ENCODE measurements around the gene AFF1. TPM values are rescaled to one million over a fixed set of nuclear protein-coding genes. Genes with fewer than 3 reads are reported as not detected.

Gene AFF1
- total RNA-seq, 2 experiments from 2014 or later = 68.8 to 72.0 TPM

DNA sequence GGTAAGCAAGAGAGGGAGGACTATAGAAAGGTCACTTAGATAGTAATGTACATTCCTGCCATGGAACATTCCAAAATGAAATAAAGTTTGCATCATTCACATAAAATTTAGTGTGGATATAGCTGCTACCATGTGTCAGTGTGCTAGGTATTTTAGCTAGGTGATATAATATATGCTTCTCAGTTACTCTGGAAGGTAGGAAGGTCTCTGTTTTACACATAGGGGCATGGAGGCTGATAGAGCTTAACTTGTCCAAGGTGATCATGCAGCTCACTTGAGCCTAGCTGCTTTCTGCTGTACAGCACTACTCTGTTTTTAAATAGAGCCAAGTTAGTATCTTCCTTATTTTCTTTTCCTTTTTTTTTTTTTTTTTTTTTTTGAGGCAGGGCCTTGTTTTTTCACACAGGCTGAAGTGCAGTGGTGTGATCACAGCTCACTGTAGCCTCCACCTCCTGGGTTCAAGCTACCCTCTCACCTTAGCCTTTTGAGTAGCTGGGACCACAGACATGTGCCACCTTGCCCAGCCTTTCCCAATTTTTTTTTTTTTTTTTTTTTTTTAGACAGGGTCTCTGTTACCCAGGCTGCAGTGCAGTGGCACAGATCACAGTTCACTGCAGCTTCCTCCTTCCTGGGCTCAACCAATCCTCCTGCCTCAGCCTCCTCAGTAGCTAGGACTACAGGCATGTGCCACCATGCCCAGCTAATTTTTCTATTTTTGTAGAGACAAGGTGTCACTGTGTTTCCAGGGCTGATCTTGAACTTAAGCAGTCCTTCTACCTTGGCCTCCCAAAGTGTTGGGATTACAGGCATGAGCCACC, 10.4 kb downstream of the AFF1 start:
- Mint-ChIP-seq H3K9me3 (no peaks in the 10 kb centered on the region), H3K36me3 (ENCODE audit: low read depth) (peaks cover 14% of the 10 kb centered on the region), H3K27me3 (no peaks in the 10 kb centered on the region), H3K4me3 (no peak overlapping the region), H3K27ac (no peak overlapping the region), H3K4me1 (peaks cover 31% of the 10 kb centered on the region)
- ChIA-PET CTCF (interaction anchor here (0.7 to 1.3 kb wide), 5 partner anchors 10 to 147 kb away, joined by 3 to 6 read pairs (median 5); partner anchors contain the start of gene AFF1), POLR2A (interaction anchor here (0.6 to 2.9 kb wide), 2 partner anchors 10 to 43 kb away, joined by 3 to 21 read pairs; partner anchors contain the start of gene AFF1)
- DNase-seq = no peak

DNA sequence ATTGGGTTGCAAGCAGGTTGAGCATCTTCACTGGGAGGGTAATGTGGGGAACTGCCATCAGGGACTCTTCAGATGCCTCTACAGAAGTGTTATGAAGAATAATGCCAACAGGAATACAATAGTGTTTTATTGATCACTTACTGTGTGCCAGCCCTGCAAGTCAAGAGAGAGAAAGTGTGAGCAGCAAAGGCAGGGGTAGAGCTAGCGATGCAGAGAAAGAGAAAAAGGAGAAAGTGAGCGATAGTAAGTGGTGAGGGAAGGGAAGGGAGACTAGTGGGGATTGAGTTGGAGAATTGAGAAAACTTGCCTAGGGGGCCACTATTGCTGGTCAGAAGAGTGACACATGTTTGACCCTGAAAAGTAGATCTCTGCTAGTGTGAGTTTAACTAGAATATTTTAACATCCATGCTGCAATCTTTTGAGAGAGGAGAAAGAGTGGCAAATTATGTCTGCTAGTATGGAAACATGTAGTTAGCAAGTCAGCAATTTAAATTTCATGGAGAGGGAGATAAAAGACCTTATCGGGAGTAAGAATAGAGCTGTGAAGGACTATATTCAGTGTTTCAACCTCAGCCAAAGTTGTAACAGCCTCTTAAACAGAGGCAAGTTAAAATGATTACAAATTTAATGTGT, 12.2 kb downstream of the AFF1 start:
- peaks cover 24% of the 10 kb centered on the region for H3K4me1 Mint-ChIP-seq
- ChIA-PET POLR2A (no interaction called here), CTCF (no interaction called here)
- no peak overlapping the region for H3K4me3 Mint-ChIP-seq
- no peak overlapping the region for H3K27ac Mint-ChIP-seq
- DNase-seq = no peak
- H3K9me3 Mint-ChIP-seq = no peaks in the 10 kb centered on the region
- peaks cover 26% of the 10 kb centered on the region for H3K36me3 Mint-ChIP-seq (ENCODE audit: low read depth)
- no peaks in the 10 kb centered on the region for H3K27me3 Mint-ChIP-seq

DNA sequence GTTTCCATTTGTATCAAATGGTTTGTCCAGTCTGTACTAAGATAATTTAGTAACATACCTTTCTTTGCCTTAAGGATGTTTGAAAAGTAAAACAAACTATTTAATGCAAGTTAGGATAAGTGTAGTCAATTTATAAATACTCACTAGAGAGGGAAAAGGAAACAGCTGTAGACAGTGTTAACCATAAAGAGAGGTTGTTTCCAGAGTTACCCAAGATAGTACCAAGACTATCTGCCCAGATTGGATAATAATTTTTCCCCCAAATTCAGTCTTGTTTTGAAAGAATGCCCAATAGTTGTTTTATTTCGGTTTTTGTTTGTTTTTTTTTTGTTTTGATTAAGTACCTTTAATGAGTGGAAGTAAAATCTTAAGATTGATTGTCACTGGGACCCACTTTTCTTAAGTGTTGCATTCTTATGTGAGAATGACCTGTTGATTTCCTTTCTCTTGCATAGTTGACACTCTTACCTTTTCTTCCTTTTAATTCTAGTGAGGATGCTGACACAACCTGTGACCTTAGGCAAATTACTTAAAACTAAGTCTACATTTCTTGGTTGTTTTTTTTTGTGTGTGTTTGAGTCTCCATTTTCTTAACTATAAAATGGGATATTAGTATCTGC, 12.8 kb downstream of the AFF1 start:
- no peak for DNase-seq
- H3K4me3 Mint-ChIP-seq = no peak overlapping the region

DNA sequence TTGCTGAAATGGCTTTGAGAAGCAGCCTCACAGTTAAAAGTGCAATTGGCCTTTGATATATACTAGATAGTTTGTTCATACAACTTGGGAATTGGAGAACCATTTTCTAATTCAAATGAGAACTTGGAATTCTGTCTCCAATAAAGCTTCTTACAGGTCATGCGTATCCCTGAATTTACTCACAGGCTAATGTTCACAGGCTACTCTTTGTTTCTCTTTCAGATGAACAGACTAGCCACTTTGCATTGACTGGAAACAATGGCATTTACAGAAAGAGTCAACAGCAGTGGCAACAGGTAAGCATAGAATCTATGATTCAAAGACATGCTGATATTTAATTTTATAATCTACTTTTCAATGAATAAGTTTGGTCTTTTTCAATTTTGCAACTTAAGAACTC, 13.5 kb downstream of the AFF1 start:
- H3K4me1 Mint-ChIP-seq = peaks cover 19% of the 10 kb centered on the region
- H3K4me3 Mint-ChIP-seq = no peak overlapping the region
- no peak overlapping the region for H3K27ac Mint-ChIP-seq
- no peak for DNase-seq
- no peaks in the 10 kb centered on the region for H3K9me3 Mint-ChIP-seq
- ChIA-PET CTCF (interaction anchor here (0.7 kb wide), 1 partner anchor 50 kb away, joined by 3 read pairs; no protein-coding TSS in a partner anchor), POLR2A (no interaction called here)
- no peaks in the 10 kb centered on the region for H3K27me3 Mint-ChIP-seq
- peaks cover 30% of the 10 kb centered on the region for H3K36me3 Mint-ChIP-seq (ENCODE audit: low read depth)

More for the DNA sequence above, 12.8 kb downstream of the AFF1 start:
- ChIA-PET CTCF (no interaction called here), POLR2A (no interaction called here)
- Mint-ChIP-seq H3K4me1 (peaks cover 20% of the 10 kb centered on the region), H3K27ac (no peak overlapping the region), H3K9me3 (no peaks in the 10 kb centered on the region), H3K36me3 (ENCODE audit: low read depth) (peaks cover 27% of the 10 kb centered on the region), H3K27me3 (no peaks in the 10 kb centered on the region)

DNA sequence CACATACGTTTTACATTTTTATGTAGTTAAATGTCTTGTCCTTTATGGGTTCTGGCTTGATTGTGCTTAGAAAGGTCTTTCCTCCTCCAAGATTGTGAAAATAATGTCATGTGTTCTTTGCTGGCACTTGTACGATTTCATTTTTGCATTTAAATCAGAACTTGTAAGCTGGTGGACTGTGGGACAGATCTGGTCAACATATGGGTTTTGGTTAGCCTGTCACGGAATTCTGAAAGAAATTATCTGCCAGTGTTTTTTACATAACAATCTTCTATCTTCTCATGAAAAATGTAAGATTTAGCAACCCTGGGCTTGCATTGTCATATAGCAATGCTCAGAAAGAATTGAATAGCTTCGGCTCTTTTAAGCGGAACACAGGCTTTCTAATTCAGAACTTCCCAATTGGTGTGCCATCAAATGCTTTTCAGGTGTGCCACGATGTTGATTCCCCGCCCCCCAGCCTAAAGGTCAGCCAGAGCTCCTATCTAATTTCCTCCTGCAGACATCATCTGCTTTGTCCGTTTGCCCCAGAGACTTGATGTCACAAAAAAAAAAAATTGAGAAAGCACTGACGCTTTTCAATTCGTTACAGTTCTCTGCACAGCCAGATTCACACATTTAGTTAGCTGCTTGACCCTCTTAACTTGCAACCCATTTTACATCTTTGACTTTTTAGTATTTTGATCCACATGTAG, 16.2 kb downstream of the AFF1 start:
- ChIA-PET CTCF (interaction anchor here (0.7 to 0.9 kb wide), 2 partner anchors 12 to 24 kb away, joined by 3 read pairs; no protein-coding TSS in a partner anchor), POLR2A (interaction anchor here (0.8 to 1.2 kb wide), 2 partner anchors 15 to 16 kb away, joined by 3 read pairs; partner anchors contain the start of gene AFF1)
- Mint-ChIP-seq H3K9me3 (no peaks in the 10 kb centered on the region), H3K27ac (no peak overlapping the region), H3K4me3 (no peak overlapping the region), H3K27me3 (no peaks in the 10 kb centered on the region), H3K36me3 (ENCODE audit: low read depth) (peaks cover 41% of the 10 kb centered on the region), H3K4me1 (peaks cover 21% of the 10 kb centered on the region)
- no peak for DNase-seq

DNA sequence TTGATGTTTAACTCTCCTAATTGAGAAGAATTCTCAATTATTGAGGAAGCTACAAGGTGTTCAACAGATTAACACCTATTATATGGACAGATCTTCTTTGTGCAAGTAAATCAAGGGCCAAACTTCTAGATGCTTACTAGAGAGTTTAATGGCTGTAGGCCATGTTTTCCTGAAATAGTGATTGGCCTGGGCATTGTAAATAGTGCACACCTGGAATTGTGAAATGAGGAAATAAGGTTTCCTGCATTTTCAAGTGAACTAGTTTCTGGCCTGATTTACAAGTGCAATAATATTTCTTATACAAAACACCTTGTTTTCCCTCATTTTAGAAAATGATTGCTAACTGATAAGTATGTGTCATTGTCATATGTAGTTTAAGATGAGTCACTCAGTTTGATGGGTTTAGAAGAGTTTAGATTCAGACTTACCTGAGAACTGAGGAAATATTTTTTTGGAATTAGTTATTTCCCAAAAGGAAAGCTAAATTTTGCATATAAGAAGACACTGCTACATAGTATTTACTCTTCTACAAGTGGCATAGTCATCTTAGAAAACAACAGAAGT, 21.2 kb downstream of the AFF1 start:
- POLR2A ChIA-PET = interaction anchor here (1.7 kb wide), 1 partner anchor 21 kb away, joined by 4 read pairs; the partner anchor contains the start of gene AFF1
- no peak for DNase-seq
- CTCF ChIA-PET = interaction anchor here (1.1 kb wide), 1 partner anchor 11 kb away, joined by 5 read pairs; no protein-coding TSS in a partner anchor
- no peaks in the 10 kb centered on the region for H3K9me3 Mint-ChIP-seq
- H3K4me3 Mint-ChIP-seq = no peak overlapping the region
- peaks cover 46% of the 10 kb centered on the region for H3K36me3 Mint-ChIP-seq (ENCODE audit: low read depth)
- peaks cover 18% of the 10 kb centered on the region for H3K4me1 Mint-ChIP-seq
- no peaks in the 10 kb centered on the region for H3K27me3 Mint-ChIP-seq
- no peak overlapping the region for H3K27ac Mint-ChIP-seq

DNA sequence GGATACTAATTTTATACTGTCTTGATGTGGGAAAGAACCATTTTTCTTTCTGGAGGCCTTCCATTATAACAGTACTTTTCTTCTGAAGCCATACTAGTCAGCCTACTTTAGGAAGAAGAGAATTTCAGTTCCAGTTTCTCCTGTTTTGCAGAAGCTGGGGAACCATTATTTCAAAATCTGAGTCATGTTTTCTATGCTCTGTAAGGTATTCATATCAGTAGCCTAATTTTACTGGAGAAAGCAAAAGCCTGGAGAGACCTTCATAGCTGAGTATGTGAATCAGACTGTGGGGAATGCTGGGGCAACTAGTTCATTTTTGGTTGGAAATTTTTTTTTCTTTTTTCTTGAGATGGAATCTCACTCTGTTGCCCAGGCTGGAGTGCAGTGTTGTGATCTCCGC, 22.4 kb downstream of the AFF1 start:
- H3K36me3 Mint-ChIP-seq (ENCODE audit: low read depth) = peaks cover 46% of the 10 kb centered on the region
- H3K9me3 Mint-ChIP-seq = no peaks in the 10 kb centered on the region
- CTCF ChIA-PET = no interaction called here
- H3K4me1 Mint-ChIP-seq = peaks cover 18% of the 10 kb centered on the region
- POLR2A ChIA-PET = no interaction called here
- no peak overlapping the region for H3K27ac Mint-ChIP-seq
- no peaks in the 10 kb centered on the region for H3K27me3 Mint-ChIP-seq
- DNase-seq = no peak
- H3K4me3 Mint-ChIP-seq = no peak overlapping the region

DNA sequence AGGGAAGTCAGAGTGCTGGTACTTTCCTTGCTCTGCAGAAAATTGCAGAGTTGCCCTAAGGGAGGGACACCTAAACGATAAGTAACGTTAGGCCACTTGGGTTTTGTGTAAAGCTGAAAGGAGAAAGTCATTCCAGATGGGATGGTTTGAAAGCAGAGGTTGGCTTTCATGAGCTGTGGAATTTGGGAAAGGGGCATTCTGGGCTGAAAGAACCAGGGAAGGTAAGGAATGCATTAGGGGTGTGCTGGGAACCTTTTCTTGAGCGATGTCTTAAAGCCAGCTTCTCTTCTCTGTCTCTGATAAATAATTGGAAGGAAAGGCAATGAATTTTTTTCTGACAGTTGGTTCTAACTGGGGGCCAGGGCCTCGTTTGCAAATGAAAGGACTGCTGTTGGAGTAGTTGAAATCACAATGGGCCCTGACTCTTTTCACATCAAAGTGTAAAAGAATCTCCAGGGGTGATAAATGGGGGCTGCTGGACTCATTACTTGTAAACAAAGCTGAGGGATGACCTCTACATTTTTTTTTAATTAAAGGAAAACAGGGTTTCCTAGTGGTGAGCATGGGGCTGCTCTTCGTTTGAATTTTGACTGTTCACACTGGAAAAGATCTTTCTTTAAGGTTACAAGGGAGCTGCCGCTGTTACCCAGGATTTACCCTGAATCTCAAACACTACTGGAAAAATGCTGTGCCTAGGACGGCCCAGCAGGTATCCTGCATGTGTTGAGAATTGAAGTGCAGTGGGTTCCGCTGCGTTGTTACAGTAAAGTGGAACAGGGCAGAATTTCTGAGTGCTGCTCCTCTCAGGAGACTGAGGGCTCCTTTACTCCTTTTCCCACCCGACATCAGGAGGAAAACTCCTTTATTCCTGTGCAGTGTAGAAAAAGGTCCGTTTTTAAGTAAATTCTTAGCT, 25.0 kb downstream of the AFF1 start:
- peaks cover 20% of the 10 kb centered on the region for H3K4me1 Mint-ChIP-seq
- ChIA-PET CTCF (interaction anchor here (0.9 to 1.2 kb wide), 2 partner anchors 20 to 37 kb away, joined by 3 read pairs; no protein-coding TSS in a partner anchor), POLR2A (interaction anchor here (1.8 kb wide), 1 partner anchor 47 kb away, joined by 5 read pairs; no protein-coding TSS in a partner anchor)
- H3K36me3 Mint-ChIP-seq (ENCODE audit: low read depth) = peaks cover 45% of the 10 kb centered on the region
- H3K9me3 Mint-ChIP-seq = no peaks in the 10 kb centered on the region
- H3K27ac Mint-ChIP-seq = no peak overlapping the region
- no peaks in the 10 kb centered on the region for H3K27me3 Mint-ChIP-seq
- no peak overlapping the region for H3K4me3 Mint-ChIP-seq
- no peak for DNase-seq

DNA sequence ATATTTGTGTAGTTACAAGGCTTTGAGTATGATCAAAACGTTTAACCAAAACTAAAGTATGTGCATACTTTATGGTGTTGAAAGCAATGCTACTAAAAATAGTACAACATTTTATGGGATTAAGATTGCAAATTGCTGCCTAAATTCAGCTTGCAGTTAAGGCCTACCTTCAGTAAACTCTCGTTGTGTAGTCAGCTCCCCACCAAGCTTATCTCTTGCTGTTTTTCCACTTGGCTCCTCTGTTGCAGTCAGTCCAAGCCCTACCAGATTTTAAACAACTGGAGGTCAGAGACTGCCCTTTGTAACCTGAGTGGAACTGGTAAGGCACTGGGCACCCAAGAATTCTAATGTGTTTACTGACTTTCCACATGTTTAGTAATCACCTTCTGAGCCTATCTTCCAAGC, 25.7 kb downstream of the AFF1 start:
- Mint-ChIP-seq H3K27me3 (no peaks in the 10 kb centered on the region), H3K4me1 (peaks cover 20% of the 10 kb centered on the region), H3K27ac (no peak overlapping the region), H3K9me3 (no peaks in the 10 kb centered on the region), H3K36me3 (ENCODE audit: low read depth) (peaks cover 41% of the 10 kb centered on the region), H3K4me3 (no peak overlapping the region)
- DNase-seq = no peak
- CTCF ChIA-PET = interaction anchor here (0.9 to 1.2 kb wide), 2 partner anchors 21 to 38 kb away, joined by 3 read pairs; no protein-coding TSS in a partner anchor
- POLR2A ChIA-PET = interaction anchor here (1.8 kb wide), 1 partner anchor 46 kb away, joined by 5 read pairs; no protein-coding TSS in a partner anchor

DNA sequence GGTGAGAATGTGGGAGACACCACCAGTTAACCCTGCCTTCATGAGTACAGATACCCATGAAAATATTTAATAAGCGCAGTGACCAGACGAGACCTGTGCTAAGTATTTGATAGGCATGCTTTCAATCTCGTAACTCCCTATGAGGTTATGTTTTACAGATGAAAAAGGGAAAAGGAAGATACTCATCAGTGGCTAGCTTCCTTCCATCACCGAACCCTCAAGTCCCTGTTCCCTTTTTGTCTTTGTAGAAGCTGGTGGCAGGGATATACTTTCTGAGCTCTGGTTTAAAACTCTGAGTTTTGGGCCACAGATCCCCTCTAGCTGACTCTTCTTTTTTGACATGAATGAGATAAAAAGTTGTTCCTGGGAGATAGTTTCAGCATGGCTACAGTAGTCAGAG, 26.3 kb downstream of the AFF1 start:
- no peak overlapping the region for H3K4me3 Mint-ChIP-seq
- CTCF ChIA-PET = interaction anchor here (0.9 kb wide), 1 partner anchor 22 kb away, joined by 3 read pairs; no protein-coding TSS in a partner anchor
- H3K27ac Mint-ChIP-seq = no peak overlapping the region
- no peak for DNase-seq
- H3K36me3 Mint-ChIP-seq (ENCODE audit: low read depth) = peaks cover 41% of the 10 kb centered on the region
- no peaks in the 10 kb centered on the region for H3K27me3 Mint-ChIP-seq
- H3K9me3 Mint-ChIP-seq = no peaks in the 10 kb centered on the region
- peaks cover 20% of the 10 kb centered on the region for H3K4me1 Mint-ChIP-seq
- POLR2A ChIA-PET = interaction anchor here (1.8 kb wide), 1 partner anchor 45 kb away, joined by 5 read pairs; no protein-coding TSS in a partner anchor

DNA sequence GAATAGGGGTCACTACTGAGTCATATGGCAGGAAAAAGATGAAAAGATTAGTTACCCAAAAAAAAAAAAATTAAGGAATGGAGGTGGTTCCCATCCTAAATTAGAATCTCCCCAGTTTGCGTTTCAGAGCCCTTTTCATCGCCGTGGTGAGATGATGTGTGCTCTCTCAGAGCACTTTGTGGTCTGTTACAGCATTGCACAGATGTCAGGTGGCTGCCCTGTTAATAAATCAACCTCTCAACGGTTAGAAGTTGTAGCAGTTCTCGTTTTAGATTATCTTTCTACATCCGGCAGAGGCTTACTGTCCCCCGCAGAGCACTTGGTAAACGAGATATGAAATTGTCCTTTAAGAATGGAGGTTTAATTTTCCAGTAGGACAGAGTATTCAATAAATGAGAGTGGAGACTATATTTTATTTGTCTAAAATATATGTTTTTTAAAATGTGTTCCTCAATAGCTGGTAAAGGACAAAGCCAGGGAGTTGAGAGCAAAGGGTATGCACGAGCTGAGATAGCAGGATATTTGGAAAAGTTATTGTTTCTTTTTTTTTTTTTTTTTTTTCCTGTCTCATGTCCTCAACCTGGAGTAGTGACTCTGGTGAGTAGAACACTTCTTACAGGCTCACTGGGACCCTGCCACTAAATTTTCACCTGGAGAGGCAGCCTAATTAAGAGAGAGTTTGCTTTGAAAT, 26.9 kb downstream of the AFF1 start:
- H3K36me3 Mint-ChIP-seq (ENCODE audit: low read depth) = peaks cover 37% of the 10 kb centered on the region
- ChIA-PET CTCF (interaction anchor here (0.6 kb wide), 1 partner anchor 228 kb away, joined by 3 read pairs; no protein-coding TSS in a partner anchor), POLR2A (no interaction called here)
- no peak overlapping the region for H3K4me3 Mint-ChIP-seq
- H3K27ac Mint-ChIP-seq = no peak overlapping the region
- no peak for DNase-seq
- no peaks in the 10 kb centered on the region for H3K27me3 Mint-ChIP-seq
- H3K9me3 Mint-ChIP-seq = no peaks in the 10 kb centered on the region
- H3K4me1 Mint-ChIP-seq = peaks cover 15% of the 10 kb centered on the region

Measured in activated CD4-positive, alpha-beta memory T cell treated with anti-CD3 and anti-CD28 coated beads, Interleukin-2, amount 10 ng/mL, durations not matched to agents 7 days and 5 days (primary cell).